H1 (cell line): Measurements from ENCODE around the gene MNAT1. TPM values are rescaled to one million over a fixed set of nuclear protein-coding genes. Genes with fewer than 3 reads are reported as not detected.

ENCODE experiments used
- CTCF ChIA-PET: fragments of 300-600 bp; sonication (Branson Sonifier 250); formaldehyde crosslinking; loops from one replicate; lab custom pipeline; 2021; ENCODE audit not compliant: partially characterized antibody; lab: Charles Lee
- POLR2A ChIA-PET: fragments of 300-600 bp; sonication (Branson Sonifier 250); formaldehyde crosslinking; loops from one replicate; lab custom pipeline; 2021; ENCODE audit warnings: inconsistent platforms; ENCODE audit not compliant: partially characterized antibody; lab: Charles Lee
- DNase-seq, 2 experiments: peaks; one replicate each; pipeline versions ENCODE4 v3.0.0 to v3.0.0-alpha.2; 2010 to 2022; ENCODE audit warnings: low spot score in 2 of 2, low read depth in 1 of 2, mixed read lengths in 1 of 2
- FAIRE-seq: peaks from 2 replicates; lab custom pipeline; 2011; peaks lifted over from hg19 to GRCh38; lab: Jason Lieb, UNC
- H2AFZ ChIP-seq: 2 replicates; pipeline ENCODE4 v1.8.1; 2012; ENCODE audit warnings: low read length, inconsistent platforms
- H2AK5ac ChIP-seq: 2 replicates; pipeline ENCODE4 v1.6.1; 2013; ENCODE audit warnings: low read depth, low read length
- H2BK120ac ChIP-seq: replicated peaks from 2 replicates; pipeline ENCODE3; 2013; ENCODE audit warnings: low read depth, low read length, inconsistent platforms
- H2BK12ac ChIP-seq: 2 replicates; pipeline ENCODE4 v1.6.1; 2013; ENCODE audit warnings: low read depth, low read length
- H2BK15ac ChIP-seq: 2 replicates; pipeline ENCODE4 v1.6.1; 2013; ENCODE audit warnings: low read length
- H2BK20ac ChIP-seq: 2 replicates; pipeline ENCODE4 v1.6.1; 2013; ENCODE audit warnings: low read length
- H2BK5ac ChIP-seq: 2 replicates; pipeline ENCODE4 v1.6.1; 2013; ENCODE audit warnings: low read depth, low read length
- H3K14ac ChIP-seq: 2 replicates; pipeline ENCODE4 v1.6.1; 2013; ENCODE audit warnings: inconsistent platforms; ENCODE audit not compliant: insufficient read length
- H3K18ac ChIP-seq: 2 replicates; pipeline ENCODE4 v1.6.1; 2013; ENCODE audit warnings: low read length; ENCODE audit errors: extremely low read depth
- H3K23ac ChIP-seq: 2 replicates; pipeline ENCODE4 v1.6.1; 2013; ENCODE audit warnings: inconsistent platforms; ENCODE audit not compliant: insufficient read length
- H3K23me2 ChIP-seq: 2 replicates; pipeline ENCODE4 v1.6.1; 2013; ENCODE audit warnings: low read depth, low read length
- H3K27ac ChIP-seq: 2 replicates; pipeline ENCODE4 v1.6.1; 2011; ENCODE audit warnings: low read depth, low read length, inconsistent platforms
- H3K27me3 ChIP-seq, 4 experiments: replicated peaks in 1 of 4; 1 replicate in 1 of 4; 2 replicates in 3 of 4; pipeline versions ENCODE4 v1.6.1 to v1.8.1; 2011 to 2013; ENCODE audit warnings: low read length in 3 of 4, mild to moderate bottlenecking in 3 of 4, inconsistent platforms in 2 of 4, mixed read lengths in 2 of 4, moderate library complexity in 1 of 4; ENCODE audit not compliant: control insufficient read depth in 3 of 4, insufficient read depth in 3 of 4; ENCODE audit errors: extremely low read depth in 1 of 4
- H3K36me3 ChIP-seq, 4 experiments: 2 replicates each; pipeline versions ENCODE4 v1.6.1 to v1.8.1; 2011 to 2013; ENCODE audit warnings: mild to moderate bottlenecking in 4 of 4, low read length in 3 of 4, moderate library complexity in 2 of 4, control low read depth in 1 of 4, inconsistent platforms in 1 of 4; ENCODE audit not compliant: insufficient read depth in 4 of 4, control insufficient read depth in 2 of 4
- H3K4ac ChIP-seq: replicated peaks from 2 replicates; pipeline ENCODE3; 2013; ENCODE audit warnings: low read length, low read depth, mixed read lengths, inconsistent platforms; ENCODE audit not compliant: insufficient read length
- H3K4me1 ChIP-seq, 4 experiments: replicated peaks in 1 of 4; 1 replicate in 1 of 4; 2 replicates in 3 of 4; pipeline versions ENCODE4 v1.6.1 to v1.8.1; 2011 to 2013; ENCODE audit warnings: low read length in 3 of 4, inconsistent platforms in 2 of 4, mixed read lengths in 1 of 4; ENCODE audit not compliant: insufficient read depth in 4 of 4, control insufficient read depth in 3 of 4
- H3K4me2 ChIP-seq, 2 experiments: 2 replicates each; pipeline versions ENCODE4 v1.6.1 to v1.8.1; 2011 to 2013; ENCODE audit warnings: low read depth in 2 of 2, low read length in 2 of 2, control low read depth in 1 of 2, inconsistent platforms in 1 of 2, mild to moderate bottlenecking in 1 of 2; ENCODE audit not compliant: insufficient read depth in 1 of 2
- H3K4me3 ChIP-seq, 4 experiments: fragments of 200-600, 300-600 bp in 1 of 4; sonication (generic), shearing (Covaris generic), sonication (Bioruptor Twin) in 1 of 4; 2 replicates each; pipeline versions ENCODE4 v1.5.1 to v1.8.1; 2011 to 2016; ENCODE audit warnings: low read length in 4 of 4, low read depth in 3 of 4, control low read depth in 2 of 4, inconsistent platforms in 2 of 4, mild to moderate bottlenecking in 2 of 4, mixed read lengths in 1 of 4, moderate library complexity in 1 of 4; ENCODE audit not compliant: insufficient read depth in 2 of 4; ENCODE audit errors: extremely low read depth in 1 of 4
- H3K56ac ChIP-seq: replicated peaks from 2 replicates; pipeline ENCODE3; 2013; ENCODE audit warnings: low read depth, mild to moderate bottlenecking, mixed read lengths, low read length, inconsistent platforms; ENCODE audit not compliant: insufficient read length
- H3K79me1 ChIP-seq: 2 replicates; pipeline ENCODE4 v1.6.1; 2013; ENCODE audit warnings: low read depth, low read length, control low read depth
- H3K79me2 ChIP-seq, 2 experiments: 2 replicates each; pipeline versions ENCODE4 v1.6.1 to v1.8.1; 2012 to 2013; ENCODE audit warnings: low read length in 2 of 2, mild to moderate bottlenecking in 2 of 2, inconsistent platforms in 1 of 2; ENCODE audit not compliant: insufficient read depth in 2 of 2, control insufficient read depth in 1 of 2
- H3K9ac ChIP-seq, 4 experiments: replicated peaks in 1 of 4; 1 replicate in 1 of 4; 2 replicates in 3 of 4; pipeline versions ENCODE4 v1.6.1 to v1.8.1; 2011 to 2013; ENCODE audit warnings: low read depth in 3 of 4, low read length in 3 of 4, control low read depth in 2 of 4, mild to moderate bottlenecking in 2 of 4, moderate library complexity in 2 of 4, inconsistent platforms in 1 of 4; ENCODE audit errors: extremely low read depth in 1 of 4
- H3K9me3 ChIP-seq, 2 experiments: 2 replicates each; pipeline versions ENCODE4 v1.6.1 to v1.8.1; 2012 to 2013; ENCODE audit warnings: mild to moderate bottlenecking in 2 of 2, moderate library complexity in 2 of 2, control low read depth in 1 of 2, inconsistent platforms in 1 of 2, low read depth in 1 of 2, low read length in 1 of 2, mixed read lengths in 1 of 2; ENCODE audit not compliant: insufficient read depth in 2 of 2
- H4K20me1 ChIP-seq, 2 experiments: replicated peaks in 1 of 2; 2 replicates each; pipeline versions ENCODE3 to v1.8.1; 2011 to 2013; ENCODE audit warnings: inconsistent platforms in 2 of 2, low read length in 2 of 2, mild to moderate bottlenecking in 1 of 2; ENCODE audit not compliant: insufficient read depth in 2 of 2, control insufficient read depth in 1 of 2
- H4K5ac ChIP-seq: 2 replicates; pipeline ENCODE4 v1.6.1; 2013; ENCODE audit warnings: low read length, low read depth, mixed read lengths, inconsistent platforms; ENCODE audit not compliant: insufficient read length
- H4K8ac ChIP-seq: 2 replicates; pipeline ENCODE4 v1.8.0; 2013; ENCODE audit warnings: mild to moderate bottlenecking, moderate library complexity, low read length, inconsistent platforms; ENCODE audit not compliant: insufficient read depth; ENCODE audit errors: extremely low read depth
- H4K91ac ChIP-seq: replicated peaks from 2 replicates; pipeline ENCODE3; 2013; ENCODE audit warnings: low read length, mixed read lengths, inconsistent platforms; ENCODE audit not compliant: insufficient read length
- CBX8 ChIP-seq: fragments of 300-800, 300-1000 bp; sonication (generic); IDR thresholded peaks from 2 replicates; pipeline ENCODE4 v1.7.1; 2016; ENCODE audit warnings: low read depth, low read length, borderline replicate concordance
- CEBPB ChIP-seq: IDR thresholded peaks from 2 replicates; pipeline ENCODE4 v1.6.1; 2012; ENCODE audit warnings: low read depth, low read length
- CREB1 ChIP-seq: IDR thresholded peaks from 2 replicates; pipeline ENCODE4 v1.6.1; 2012; ENCODE audit warnings: inconsistent platforms
- EZH2 ChIP-seq: fragments of 200-600 bp; sonication (generic); IDR thresholded peaks from 2 replicates; pipeline ENCODE4 v1.7.1; 2012; ENCODE audit warnings: low read depth, mild to moderate bottlenecking, moderate library complexity, low read length, inconsistent platforms; ENCODE audit not compliant: severe bottlenecking
- HDAC6 ChIP-seq: IDR thresholded peaks from one replicate; pipeline ENCODE4 v1.7.1; 2012; ENCODE audit warnings: low read depth, mild to moderate bottlenecking, inconsistent platforms, low read length, moderate library complexity
- JUND ChIP-seq: IDR thresholded peaks from 2 replicates; pipeline ENCODE4 v1.6.1; 2011; ENCODE audit warnings: mild to moderate bottlenecking, improper control_type of control experiment, low read length
- KDM5A ChIP-seq: fragments of 200-600 bp; IDR thresholded peaks from 2 replicates; pipeline ENCODE4 v1.7.1; 2012; ENCODE audit warnings: mild to moderate bottlenecking, low read length, inconsistent platforms, mixed read lengths
- NANOG ChIP-seq: IDR thresholded peaks from 2 replicates; pipeline ENCODE4 v1.6.1; 2011; ENCODE audit warnings: low read length, low read depth, mild to moderate bottlenecking, inconsistent platforms; ENCODE audit not compliant: insufficient read depth, poor library complexity, severe bottlenecking
- RNF2 ChIP-seq: fragments of 200-900, 300-1000 bp; sonication (generic); IDR thresholded peaks from 2 replicates; pipeline ENCODE4 v1.7.1; 2016; ENCODE audit warnings: borderline replicate concordance, low read depth, mild to moderate bottlenecking, antibody characterized with exemption, low read length; ENCODE audit not compliant: poor library complexity, severe bottlenecking; ENCODE audit errors: missing control alignments
- SAP30 ChIP-seq: fragments of 300-600 bp; sonication (generic); IDR thresholded peaks from 2 replicates; pipeline ENCODE4 v1.7.1; 2012; ENCODE audit warnings: low read length, moderate library complexity, mild to moderate bottlenecking, inconsistent platforms; ENCODE audit not compliant: insufficient read depth, insufficient replicate concordance
- SIX5 ChIP-seq: IDR thresholded peaks from 2 replicates; pipeline ENCODE4 v1.6.1; 2011; ENCODE audit warnings: mild to moderate bottlenecking, low read depth, low read length
- SP2 ChIP-seq: IDR thresholded peaks from 2 replicates; pipeline ENCODE4 v1.6.1; 2012; ENCODE audit warnings: mild to moderate bottlenecking, low read length, inconsistent platforms
- TAF7 ChIP-seq: optimal IDR thresholded peaks from 2 replicates; pipeline ENCODE3; 2011; ENCODE audit warnings: low read depth, mild to moderate bottlenecking, inconsistent platforms, low read length, moderate library complexity, borderline replicate concordance
- polyA plus RNA-seq, 7 experiments: library from polyadenylated mRNA; depleted of rRNA in 3 of 7; stranded (reverse) in 5 of 7; unstranded in 2 of 7; fragments of >200 nt in 5 of 7; fragments of 200-250 nt in 2 of 7; gene quantifications; 1 replicate in 5 of 7; 2 replicates in 1 of 7; 4 replicates in 1 of 7; pipeline versions ENCODE4 v1.2.1 to v1.2.3, GENCODE V29; 2011 to 2013; ENCODE audit warnings: missing spikeins in 2 of 7, mixed read lengths in 2 of 7
- total RNA-seq: library from RNA; stranded (reverse); fragmentation: NEBNext Ultra II Directional; extraction: Animal tissue kit (Norgen Biotek cat#: 25700); gene quantifications from 2 replicates; pipeline ENCODE4 v1.2.1, GENCODE V29; 2021
- TF ChIP-seq, protein P1 (sequence below): IDR thresholded peaks from 2 replicates; pipeline ENCODE4 v1.6.1; 2011; ENCODE audit warnings: low read length, improper control_type of control experiment

MNAT1 gene
- total and polyA plus RNA-seq, 2 of the 8 experiments (the other 6 are each of a cell fraction or from before 2014, with no cell fraction given): 34.7 to 52.1 TPM

DNA sequence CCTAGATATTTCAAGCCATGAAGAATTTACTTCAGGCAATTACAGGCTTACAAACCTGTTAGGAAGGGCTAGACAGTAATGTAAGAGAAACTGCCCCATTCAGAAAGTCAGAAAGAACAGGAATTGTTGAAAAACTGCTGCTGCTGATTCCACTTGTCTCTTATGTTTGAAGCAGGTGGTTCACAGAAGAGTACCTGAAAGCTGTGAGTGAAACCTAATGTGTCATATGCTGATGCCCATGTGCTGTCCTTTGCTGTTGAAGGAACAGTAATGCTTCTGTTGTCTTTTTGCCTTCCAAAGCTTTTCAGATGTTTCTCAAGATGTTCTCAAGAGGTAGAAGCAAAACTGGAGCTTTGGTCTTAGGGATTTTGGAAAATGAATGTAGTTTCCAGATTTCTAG, 39.0 kb downstream of the MNAT1 start:
- Histone ChIP-seq H3K27ac (no peak overlapping the region), H3K4me3 (no peak overlapping the region), H3K79me1 (peaks cover 4% of the 10 kb centered on the region; the same call in 1 of the 2 replicates), H3K36me3 (no peaks in the 10 kb centered on the region), H4K5ac (no peak overlapping the region), H4K8ac (no peak overlapping the region), H2AK5ac (no peak overlapping the region), H3K9ac (no peak overlapping the region), H3K23ac (no peak overlapping the region), H4K20me1 (peaks cover 0 to 2% of the 10 kb centered on the region in 2 experiments), H3K56ac (no peak overlapping the region), H3K23me2 (no peaks in the 10 kb centered on the region), H2BK20ac (no peak overlapping the region), H2AFZ (no peak overlapping the region), H2BK12ac (no peak overlapping the region), H3K18ac (no peak overlapping the region), H3K79me2 (peaks cover 4 to 58% of the 10 kb centered on the region in 2 experiments; a peak in 3 of 4 replicates), H3K4ac (no peak overlapping the region), H3K9me3 (no peaks in the 10 kb centered on the region), H2BK120ac (no peak overlapping the region), H2BK5ac (no peak overlapping the region), H3K4me1 (no peaks in the 10 kb centered on the region), H3K14ac (no peak overlapping the region), H3K27me3 (no peaks in the 10 kb centered on the region), H4K91ac (no peak overlapping the region), H3K4me2 (no peak overlapping the region), H2BK15ac (no peak overlapping the region)
- FAIRE-seq (no peak), DNase-seq (no peak)
- ChIA-PET CTCF (interaction anchor here (0.6 kb wide), 1 partner anchor 111 kb away, joined by 4 read pairs; no protein-coding TSS in a partner anchor), POLR2A (interaction anchor here (1.1 kb wide), 1 partner anchor 11 kb away, joined by 3 read pairs; no protein-coding TSS in a partner anchor)
- no peak for TF ChIP-seq CEBPB
- no peak for TF ChIP-seq SAP30
- no peak for TF ChIP-seq RNF2
- no peak for TF ChIP-seq NANOG
- TF ChIP-seq CREB1: no peak
- no peak for TF ChIP-seq JUND
- TF ChIP-seq SIX5: no peak
- TF ChIP-seq, protein P1, sequence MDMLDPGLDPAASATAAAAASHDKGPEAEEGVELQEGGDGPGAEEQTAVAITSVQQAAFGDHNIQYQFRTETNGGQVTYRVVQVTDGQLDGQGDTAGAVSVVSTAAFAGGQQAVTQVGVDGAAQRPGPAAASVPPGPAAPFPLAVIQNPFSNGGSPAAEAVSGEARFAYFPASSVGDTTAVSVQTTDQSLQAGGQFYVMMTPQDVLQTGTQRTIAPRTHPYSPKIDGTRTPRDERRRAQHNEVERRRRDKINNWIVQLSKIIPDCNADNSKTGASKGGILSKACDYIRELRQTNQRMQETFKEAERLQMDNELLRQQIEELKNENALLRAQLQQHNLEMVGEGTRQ: no peak
- no peak for TF ChIP-seq EZH2
- no peak for TF ChIP-seq CBX8
- no peak for TF ChIP-seq HDAC6
- TF ChIP-seq SP2: no peak
- TF ChIP-seq KDM5A: no peak
- no peak for TF ChIP-seq TAF7
